CD14-positive monocyte (primary cell): Measurements from ENCODE around the gene CMSS1. TPM values are rescaled to one million over a fixed set of nuclear protein-coding genes. Genes with fewer than 3 reads are reported as not detected.

Experiments used
- DNase-seq, 3 donors: peaks; one replicate each; pipeline ENCODE4 v3.0.0-alpha.2; 2011 to 2022
- H2AFZ ChIP-seq: 2 replicates; pipeline ENCODE4 v1.6.0; 2012; ENCODE audit warnings: mild to moderate bottlenecking, low read depth, low read length, inconsistent platforms; ENCODE audit not compliant: insufficient read depth, poor library complexity, severe bottlenecking
- H3K27ac ChIP-seq, 2 donors: 1 replicate in 1 of 2; 2 replicates in 1 of 2; pipeline ENCODE4 v1.5.1; 2012 to 2013; ENCODE audit warnings: low read length in 2 of 2, control low read depth in 1 of 2, inconsistent platforms in 1 of 2, low read depth in 1 of 2, mild to moderate bottlenecking in 1 of 2
- H3K27me3 ChIP-seq, 2 donors: one replicate each; pipeline versions ENCODE4 v1.6.0 to v1.6.1; 2011 to 2013; ENCODE audit warnings: low read length in 2 of 2; ENCODE audit not compliant: control insufficient read depth in 2 of 2, insufficient read depth in 2 of 2
- H3K36me3 ChIP-seq, 2 donors: replicated peaks in 1 of 2; 1 replicate in 1 of 2; 2 replicates in 1 of 2; pipeline versions ENCODE4 v1.5.1 to v1.6.1; 2012 to 2013; ENCODE audit warnings: low read length in 2 of 2, control low read depth in 1 of 2, inconsistent platforms in 1 of 2, mild to moderate bottlenecking in 1 of 2; ENCODE audit not compliant: insufficient read depth in 2 of 2, control insufficient read depth in 1 of 2
- H3K4me1 ChIP-seq, 2 donors: 1 replicate in 1 of 2; 2 replicates in 1 of 2; pipeline versions ENCODE4 v1.5.1 to v1.6.1; 2012 to 2013; ENCODE audit warnings: low read length in 2 of 2, control low read depth in 1 of 2, inconsistent platforms in 1 of 2, mild to moderate bottlenecking in 1 of 2, moderate library complexity in 1 of 2; ENCODE audit not compliant: insufficient read depth in 2 of 2, control insufficient read depth in 1 of 2
- H3K4me2 ChIP-seq: replicated peaks from 2 replicates; pipeline ENCODE3; 2012; ENCODE audit warnings: low read length, moderate library complexity, mild to moderate bottlenecking; ENCODE audit not compliant: poor library complexity, severe bottlenecking; ENCODE audit errors: extremely low read depth
- H3K4me3 ChIP-seq, 3 experiments: fragments of 200-600 bp in 1 of 3; sonication (generic) in 1 of 3; replicated peaks in 1 of 3; 1 replicate in 2 of 3; 2 replicates in 1 of 3; pipeline ENCODE4 v1.5.1; 2011 to 2013; ENCODE audit warnings: low read length in 3 of 3, mild to moderate bottlenecking in 3 of 3, control low read depth in 2 of 3, low read depth in 2 of 3, inconsistent platforms in 1 of 3, moderate library complexity in 1 of 3
- H3K79me2 ChIP-seq: 2 replicates; pipeline ENCODE4 v1.6.0; 2012; ENCODE audit warnings: mild to moderate bottlenecking, control low read depth, inconsistent platforms, low read length, moderate library complexity; ENCODE audit not compliant: insufficient read depth
- H3K9ac ChIP-seq: 2 replicates; pipeline ENCODE4 v1.6.0; 2017; ENCODE audit warnings: low read length, mild to moderate bottlenecking; ENCODE audit not compliant: insufficient read depth, poor library complexity, severe bottlenecking
- H3K9me3 ChIP-seq, 2 donors: replicated peaks in 1 of 2; 1 replicate in 1 of 2; 2 replicates in 1 of 2; pipeline versions ENCODE4 v1.5.1 to v1.6.1; 2012 to 2013; ENCODE audit warnings: low read length in 2 of 2, control low read depth in 1 of 2; ENCODE audit not compliant: control insufficient read depth in 1 of 2, insufficient read depth in 1 of 2
- H4K20me1 ChIP-seq: 2 replicates; pipeline ENCODE4 v1.6.0; 2012; ENCODE audit warnings: mild to moderate bottlenecking, low read length, control low read depth, moderate library complexity; ENCODE audit not compliant: insufficient read depth
- H3K27ac Mint-ChIP-seq, 7 donors: one replicate each; pipeline ENCODE4 v1.8.0; 2020; ENCODE audit warnings: mild to moderate bottlenecking in 7 of 7, mixed read lengths in 7 of 7, moderate library complexity in 6 of 7, inconsistent platforms in 2 of 7
- H3K27me3 Mint-ChIP-seq, 3 donors: one replicate each; pipeline ENCODE4 v1.8.0; 2021 to 2022; ENCODE audit warnings: low read depth in 3 of 3, mild to moderate bottlenecking in 3 of 3, mixed read lengths in 3 of 3, moderate library complexity in 3 of 3, inconsistent platforms in 1 of 3
- H3K36me3 Mint-ChIP-seq, 2 donors: one replicate each; pipeline ENCODE4 v1.8.0; 2020; ENCODE audit warnings: mixed read lengths in 2 of 2, inconsistent platforms in 1 of 2, mild to moderate bottlenecking in 1 of 2
- H3K4me1 Mint-ChIP-seq: one replicate; pipeline ENCODE4 v1.8.0; 2020; ENCODE audit warnings: mild to moderate bottlenecking, mixed read lengths
- H3K4me3 Mint-ChIP-seq, 2 donors: one replicate each; pipeline ENCODE4 v1.8.0; 2020; ENCODE audit warnings: mild to moderate bottlenecking in 2 of 2, mixed read lengths in 2 of 2, moderate library complexity in 1 of 2
- H3K9me3 Mint-ChIP-seq, 7 donors: one replicate each; pipeline ENCODE4 v1.8.0; 2020 to 2022; ENCODE audit warnings: mixed read lengths in 7 of 7, mild to moderate bottlenecking in 6 of 7, moderate library complexity in 6 of 7, inconsistent platforms in 2 of 7
- CTCF ChIP-seq: fragments of 200-600 bp; IDR thresholded peaks from one replicate; pipeline ENCODE4 v1.8.0; 2022; ENCODE audit warnings: antibody characterized with exemption, mild to moderate bottlenecking
- WGBS: methylation state at CpG from one replicate; pipeline ENCODE4 v1.1.5; 2013; ENCODE audit warnings: missing lambda C conversion rate; ENCODE audit not compliant: insufficient coverage; 5-methylcytosine and 5-hydroxymethylcytosine counted together
- intact Hi-C, 2 donors: fragments of 100-400 bp; cut with micrococcal nuclease; formaldehyde crosslinking; loops; one replicate each; pipeline versions ENCODE4 v1.15.0 to v1.15.1; 2023
- polyA plus RNA-seq, 3 donors: library from polyadenylated mRNA; depleted of rRNA in 1 of 3; unstranded in 2 of 3; stranded (reverse) in 1 of 3; fragments of 300-500 nt in 2 of 3; fragments of >200 nt in 1 of 3; fragmentation: Illumina TruSeq in 2 of 3; gene quantifications; 1 replicate in 2 of 3; 2 replicates in 1 of 3; pipeline ENCODE4 v1.2.3, GENCODE V29; 2012 to 2021

The CMSS1 gene
- polyA plus RNA-seq, 3 donors = 1.1 to 3.6 (median 2.2) TPM

GRCh38 chr3:100003609-100004503 lies 186.2 kb downstream of the CMSS1 start:
- no peak for TF ChIP-seq CTCF
- H3K27ac Mint-ChIP-seq = no peak overlapping the region
- peaks cover 0 to 3% (median 0%) of the 10 kb centered on the region in 7 donors for H3K9me3 Mint-ChIP-seq
- Histone ChIP-seq H3K9ac (no peak overlapping the region), H3K27ac (no peak overlapping the region), H4K20me1 (no peaks in the 10 kb centered on the region), H3K27me3 (no peaks in the 10 kb centered on the region), H3K4me3 (no peak overlapping the region), H3K79me2 (no peaks in the 10 kb centered on the region), H3K4me1 (no peaks in the 10 kb centered on the region), H3K4me2 (no peak overlapping the region), H3K9me3 (no peaks in the 10 kb centered on the region), H3K36me3 (no peaks in the 10 kb centered on the region), H2AFZ (no peak overlapping the region)
- no peaks in the 10 kb centered on the region for H3K36me3 Mint-ChIP-seq
- 88% methylated on average over 1 of the region's 4 CpGs for WGBS
- H3K27me3 Mint-ChIP-seq = no peaks in the 10 kb centered on the region
- H3K4me1 Mint-ChIP-seq = no peaks in the 10 kb centered on the region
- intact Hi-C loops = no loop called here
- no peak overlapping the region for H3K4me3 Mint-ChIP-seq
- no peak for DNase-seq

GRCh38 chr3:100004931-100005330 lies 187.3 kb downstream of the CMSS1 start:
- no peaks in the 10 kb centered on the region for H3K9me3 ChIP-seq
- no peak for DNase-seq
- Mint-ChIP-seq H3K4me1 (no peaks in the 10 kb centered on the region), H3K9me3 (no peaks in the 10 kb centered on the region), H3K4me3 (no peak overlapping the region), H3K27me3 (no peaks in the 10 kb centered on the region), H3K36me3 (no peaks in the 10 kb centered on the region), H3K27ac (no peak overlapping the region)
- H3K4me1 ChIP-seq = no peaks in the 10 kb centered on the region
- H3K9ac ChIP-seq = no peak overlapping the region
- H3K36me3 ChIP-seq = no peaks in the 10 kb centered on the region
- H4K20me1 ChIP-seq = no peaks in the 10 kb centered on the region
- no peaks in the 10 kb centered on the region for H3K79me2 ChIP-seq
- WGBS = no CpG with 5 or more reads among the region's 1 CpG
- intact Hi-C loops = no loop called here
- no peak overlapping the region for H3K4me2 ChIP-seq
- no peak overlapping the region for H2AFZ ChIP-seq
- H3K27me3 ChIP-seq = no peaks in the 10 kb centered on the region
- no peak overlapping the region for H3K4me3 ChIP-seq
- no peak for TF ChIP-seq CTCF
- no peak overlapping the region for H3K27ac ChIP-seq
